GM21825 (cell line): Measurements from ENCODE around the gene FNDC3B.
"Not testable (repeated sequence)": the region's sequence is repeated elsewhere in the genome, so short reads cannot be mapped to it uniquely, and the experiment has no call there.

Source experiments
- ATAC-seq: cut with Tn5 transposase; IDR thresholded peaks from one replicate; pipeline ENCODE4 v1.9.1; 2021; ENCODE audit warnings: mild to moderate bottlenecking, moderate library complexity; ENCODE audit not compliant: unreplicated experiment

The FNDC3B gene

DNA sequence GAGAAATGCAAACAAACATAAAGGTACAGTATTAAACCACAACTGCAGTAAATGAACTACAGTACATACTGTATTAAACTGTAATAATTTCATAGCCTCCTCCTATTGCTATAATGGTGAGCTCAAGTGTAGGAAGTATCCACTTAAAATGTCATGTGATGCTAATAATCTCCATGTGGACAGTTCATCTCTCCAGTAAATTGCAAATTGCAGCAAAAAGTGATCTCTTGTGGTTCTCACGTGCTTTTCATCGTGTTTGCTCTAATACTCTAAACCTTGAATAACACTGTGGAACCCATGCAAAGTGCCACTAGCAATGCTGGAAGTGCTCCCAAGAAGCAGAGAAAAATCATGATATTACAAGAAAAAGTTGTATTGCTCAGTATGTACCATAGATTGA lies 9.2 kb upstream of the FNDC3B start:
- no peak for ATAC-seq

DNA sequence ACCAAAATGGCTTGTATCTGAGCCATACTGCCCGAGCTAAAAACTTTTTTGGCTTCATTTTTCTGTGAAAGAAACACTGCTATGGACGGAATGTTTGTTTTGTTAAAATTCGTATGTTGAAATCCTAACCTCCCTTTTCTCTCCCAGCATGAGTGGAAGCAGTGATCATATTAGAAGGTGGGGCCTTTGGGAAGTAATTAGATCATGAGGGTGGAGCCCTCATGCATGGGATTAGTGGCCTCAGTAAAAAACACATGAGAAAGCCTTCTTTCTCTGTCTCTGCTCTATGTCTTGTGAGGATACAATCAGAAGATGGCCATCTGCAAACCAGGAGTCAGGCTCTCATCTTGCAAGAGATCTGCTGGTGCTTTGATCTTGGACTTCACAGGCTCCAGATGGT lies 7.4 kb upstream of the FNDC3B start:
- no peak for ATAC-seq

DNA sequence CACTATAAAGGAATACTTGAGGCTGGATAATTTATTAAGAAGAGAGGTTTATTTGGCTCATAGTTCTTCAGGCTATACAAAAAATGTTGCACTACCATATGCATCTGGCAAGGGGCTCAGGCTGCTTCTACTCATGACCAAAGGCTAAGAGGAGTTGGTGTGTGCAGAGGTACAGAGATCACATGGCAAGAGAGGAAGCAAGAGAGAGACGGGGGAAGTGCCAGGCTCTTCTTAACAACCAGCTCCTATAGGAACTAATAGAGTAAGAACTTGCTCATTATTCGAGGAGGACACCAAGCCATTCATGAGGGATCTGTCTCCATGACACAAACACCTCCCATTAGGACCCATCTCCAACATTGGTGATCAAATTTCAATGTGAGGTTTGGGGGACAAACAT lies 6.0 kb upstream of the FNDC3B start:
- no peak for ATAC-seq

DNA sequence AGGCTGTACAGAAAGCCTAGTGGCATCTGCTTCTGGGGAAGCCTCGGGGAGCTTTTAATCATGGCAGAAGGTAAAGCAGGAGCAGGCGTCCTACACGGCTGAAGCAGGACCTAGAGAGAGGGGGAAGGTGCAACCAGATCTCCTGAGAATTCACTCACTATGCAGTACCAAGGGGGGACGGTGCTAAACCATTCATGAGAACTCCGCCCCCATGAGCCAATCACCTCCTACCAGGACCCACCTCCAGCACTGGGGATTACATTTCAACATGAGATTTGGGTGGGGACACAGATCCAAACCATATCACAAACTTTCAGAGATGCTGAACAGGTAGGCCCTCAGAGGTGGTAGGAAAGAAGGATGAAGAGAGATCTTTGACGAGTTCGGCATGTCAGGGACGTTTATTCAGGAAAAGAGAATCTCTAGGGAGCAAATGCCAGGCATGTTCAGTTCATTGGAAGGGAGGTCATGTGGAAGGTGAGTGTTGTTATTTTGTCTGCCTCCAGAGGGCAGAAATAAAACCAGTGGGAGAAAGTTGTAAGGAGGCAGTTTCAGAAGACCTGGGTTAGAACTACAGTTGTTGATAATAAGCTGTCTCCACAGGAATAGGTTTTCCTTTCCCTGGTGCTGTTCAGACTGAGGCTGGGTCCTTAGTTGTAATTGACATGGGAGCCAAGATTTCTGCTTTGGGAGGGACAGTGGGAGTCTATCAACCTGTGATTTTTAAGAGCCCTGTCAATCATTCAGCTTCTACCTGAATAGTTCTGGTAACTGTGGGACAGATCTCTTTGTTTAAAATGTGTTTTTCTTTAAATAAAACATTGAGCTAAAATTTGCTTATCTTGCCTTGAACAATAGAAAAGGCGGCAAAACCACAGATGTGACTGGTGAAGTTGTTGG lies 4.3 kb upstream of the FNDC3B start:
- ATAC-seq: no peak

DNA sequence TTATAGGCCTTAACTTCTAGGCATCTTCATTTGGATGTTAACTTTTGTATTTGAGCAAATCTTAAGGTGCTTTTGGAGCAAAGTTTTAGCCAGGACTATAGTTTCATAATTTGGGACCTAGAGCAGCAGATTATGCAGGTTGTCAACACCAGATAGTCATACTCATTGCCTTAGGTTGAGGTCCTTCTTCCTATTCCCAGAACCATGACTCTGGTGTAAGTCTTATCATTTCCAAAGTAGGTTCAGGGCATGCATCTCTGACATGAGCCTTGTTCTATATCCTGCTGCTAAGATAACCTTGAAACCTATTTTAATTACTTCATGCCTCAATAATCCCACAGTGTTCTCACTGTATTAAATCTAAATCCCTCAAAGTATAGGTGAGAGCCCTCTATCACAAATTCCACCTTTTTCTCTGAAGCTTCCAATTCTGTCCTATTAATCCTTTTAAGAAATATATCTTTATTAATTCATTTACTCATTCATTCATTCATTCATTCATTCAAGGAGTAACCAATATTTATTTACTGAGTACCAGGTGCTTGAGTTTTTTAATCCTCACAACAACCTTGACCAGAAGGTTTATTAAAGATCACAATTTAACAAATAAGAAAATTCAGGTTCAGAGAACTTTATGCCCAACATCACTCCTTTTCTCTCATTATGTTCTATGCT lies 2.7 kb upstream of the FNDC3B start:
- ATAC-seq: no peak

DNA sequence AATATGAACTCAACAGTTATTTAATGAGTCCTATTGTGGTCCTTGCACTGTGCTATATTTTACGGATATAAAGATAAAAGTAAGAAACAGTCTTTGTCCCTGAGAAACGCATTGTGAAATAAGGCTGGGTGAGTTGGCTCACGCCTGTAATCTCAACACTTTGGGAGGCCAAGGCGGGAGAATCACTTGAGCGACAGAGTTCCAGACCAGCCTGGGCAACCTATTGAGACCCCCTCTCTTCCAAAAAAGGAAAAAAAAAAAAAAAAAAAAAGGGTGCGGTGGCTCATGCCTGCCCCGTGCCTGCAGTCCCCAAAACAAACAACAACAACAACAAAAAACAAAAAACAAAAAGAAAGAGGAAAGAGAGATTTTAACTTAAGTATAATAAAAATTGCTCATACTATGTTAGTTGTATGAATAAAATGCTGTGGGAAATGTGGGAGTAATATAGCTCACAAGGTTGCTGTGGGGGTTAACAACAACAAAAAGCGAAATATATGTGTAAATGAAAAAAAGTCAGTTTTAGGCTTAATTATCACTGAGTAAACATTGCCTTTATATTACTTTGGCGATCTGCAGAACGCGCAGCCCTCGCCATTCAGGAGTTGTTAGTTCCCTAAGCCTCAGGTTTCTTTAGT lies 461 bp upstream of the FNDC3B start:
- no peak for ATAC-seq

DNA sequence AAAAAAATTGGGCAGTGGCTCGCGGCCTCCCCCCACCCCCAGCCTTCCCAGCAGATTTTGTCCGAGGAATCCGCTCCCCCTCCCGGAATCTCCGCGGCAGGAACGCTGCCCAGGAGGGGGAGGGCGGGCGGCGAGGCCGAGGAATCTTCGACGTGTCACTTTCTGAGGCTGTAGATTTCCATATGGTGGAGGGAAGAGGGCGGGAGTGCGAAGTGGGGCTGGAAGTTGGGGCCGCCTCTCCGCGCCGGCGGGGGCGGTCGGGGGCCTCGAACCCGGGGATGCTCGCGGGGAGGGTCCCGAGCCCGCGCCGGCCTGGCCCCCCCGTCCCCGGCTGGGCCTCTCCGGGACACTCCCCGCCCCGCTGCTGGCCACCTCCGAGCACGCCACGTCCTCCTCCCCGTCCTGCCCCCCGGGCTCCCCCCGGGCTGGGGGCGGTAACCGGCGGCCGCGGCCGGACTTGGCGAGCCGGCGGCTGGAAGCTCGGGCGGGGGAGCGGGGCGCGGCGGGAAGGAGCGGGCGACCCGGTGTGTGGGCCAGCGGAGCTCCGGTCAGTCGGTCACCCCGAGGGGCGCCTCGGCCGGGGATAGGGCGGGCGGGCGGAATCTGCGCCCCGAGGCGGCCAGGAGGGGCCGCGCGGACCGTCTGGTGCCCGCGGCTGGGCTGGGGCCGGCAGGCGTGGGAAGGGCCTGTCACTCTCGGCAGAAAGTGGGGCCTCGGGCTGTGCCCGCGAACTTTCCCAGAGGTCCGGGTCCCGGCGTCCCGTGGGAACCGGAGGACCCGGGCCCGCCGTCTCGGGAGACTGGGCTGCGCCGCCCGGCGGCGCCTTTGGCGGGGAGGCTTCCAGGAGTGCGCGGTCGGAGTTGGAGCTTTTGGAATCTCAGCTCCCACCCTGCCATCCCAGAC lies 951 bp downstream of the FNDC3B start:
- ATAC-seq: peak; percentile 28

DNA sequence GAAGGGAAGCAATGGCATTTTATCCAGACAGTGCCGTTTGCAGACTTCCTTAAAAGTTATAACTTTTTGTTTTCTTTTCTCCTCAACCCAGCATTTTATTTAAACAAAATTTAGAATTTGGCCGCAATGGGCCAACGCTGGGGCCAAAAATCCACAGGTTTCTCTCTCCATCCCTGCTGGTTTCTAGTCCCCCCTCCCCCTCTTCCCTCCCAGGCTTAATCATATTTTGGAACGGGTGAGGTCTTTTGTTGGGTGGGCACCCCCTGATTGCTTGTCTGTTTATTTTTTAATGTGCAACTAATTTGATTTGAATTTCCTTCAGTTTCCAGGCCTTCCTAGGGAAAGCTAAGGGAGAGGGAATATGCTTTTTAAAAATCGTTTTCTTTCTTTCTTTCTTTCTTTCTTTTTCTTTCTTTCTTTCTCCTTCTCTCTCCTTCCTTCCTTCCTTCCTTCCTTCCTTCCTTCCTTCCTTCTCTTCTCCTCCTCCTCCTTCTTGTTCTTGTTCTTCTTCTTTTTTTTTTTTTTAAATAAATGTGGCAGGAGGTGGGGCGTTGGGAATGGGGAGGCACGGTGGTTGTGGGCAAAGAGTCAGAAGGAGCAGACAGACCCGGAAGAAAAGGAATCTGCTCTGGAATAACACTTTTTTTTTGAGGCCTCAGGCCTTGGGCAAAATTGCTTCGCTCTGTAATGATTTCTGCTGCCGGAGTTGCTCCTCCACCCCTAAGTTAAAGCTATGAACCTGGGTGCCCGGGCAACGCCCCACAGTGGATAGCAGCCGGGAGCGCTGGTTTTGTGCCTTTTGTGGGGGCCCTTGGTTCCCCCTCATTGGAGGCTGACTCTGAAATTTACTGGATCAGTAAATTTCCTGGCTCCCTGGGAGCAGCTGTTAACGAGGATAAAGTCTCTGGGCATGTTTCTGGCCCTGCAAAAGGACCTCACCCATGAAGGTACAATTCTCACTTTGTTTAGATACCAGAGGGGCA lies 1.9 kb downstream of the FNDC3B start:
- ATAC-seq: no peak

DNA sequence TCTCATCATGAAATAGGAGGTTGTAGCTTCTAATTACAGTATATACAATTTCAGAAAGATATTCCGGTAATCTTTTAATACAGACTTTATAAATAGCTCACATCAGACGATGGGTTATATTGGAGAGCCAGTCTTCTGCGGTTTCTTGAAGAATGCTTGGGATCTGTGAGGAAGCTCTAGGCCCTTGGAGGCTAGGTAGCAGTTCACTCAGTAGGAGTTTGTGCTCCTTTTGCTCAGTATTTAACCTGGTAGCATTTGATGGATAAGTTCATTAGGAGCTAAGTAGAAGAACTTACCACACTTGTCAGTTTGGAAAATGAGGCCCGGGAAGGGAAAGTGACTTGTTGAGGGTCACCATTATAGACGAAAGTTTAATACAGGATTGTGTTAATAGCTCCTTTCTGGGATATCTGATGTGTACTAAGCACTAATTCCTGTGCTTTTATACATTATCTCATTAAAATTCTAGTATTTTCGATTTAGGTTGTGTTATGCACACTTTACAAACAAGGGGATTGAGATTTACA lies 2.8 kb downstream of the FNDC3B start:
- no peak for ATAC-seq

DNA sequence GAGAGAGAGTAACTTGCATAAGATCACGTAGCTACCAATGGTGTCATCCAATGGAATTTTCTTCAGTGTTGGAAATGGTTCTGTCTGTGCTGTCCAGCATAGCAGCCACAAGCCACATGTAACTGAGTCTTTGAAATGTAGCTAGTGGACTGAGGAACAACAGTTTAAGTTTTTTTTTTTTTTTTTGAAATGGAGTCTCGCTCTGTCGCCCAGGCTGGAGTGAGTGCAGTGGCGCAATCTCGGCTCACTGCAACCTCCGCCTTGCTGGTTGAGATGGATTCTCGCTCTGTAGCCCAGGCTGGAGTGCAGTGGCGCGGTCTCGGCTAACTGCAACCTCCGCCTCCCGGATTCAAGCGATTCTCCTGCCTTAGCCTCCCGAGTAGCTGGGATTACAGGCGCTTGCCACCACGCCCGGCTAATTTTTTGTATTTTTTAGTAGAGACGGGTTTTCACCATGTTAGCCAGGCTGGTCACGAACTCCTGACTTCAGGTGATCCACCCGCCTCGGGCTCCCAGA lies 3.3 kb downstream of the FNDC3B start:
- not testable (repeated sequence) for ATAC-seq

DNA sequence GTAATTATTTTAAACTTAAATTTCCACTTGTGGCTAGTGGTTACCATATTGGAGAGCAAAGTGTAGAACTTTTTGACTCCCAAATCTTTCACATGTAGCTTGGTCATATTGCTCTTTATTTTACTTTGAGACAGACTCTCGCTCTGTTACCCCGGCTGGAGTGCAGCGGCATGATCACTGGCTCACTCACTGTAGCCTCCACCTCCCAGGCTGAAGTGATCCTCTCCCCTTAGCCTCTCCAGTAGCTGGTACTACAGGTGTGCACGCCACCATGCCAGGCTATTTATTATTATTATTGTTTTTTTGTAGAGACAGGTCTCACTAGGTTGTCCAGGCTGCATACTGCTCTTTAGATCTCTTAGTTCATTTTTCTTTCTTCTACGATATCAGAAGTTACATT lies 3.9 kb downstream of the FNDC3B start:
- no peak for ATAC-seq

DNA sequence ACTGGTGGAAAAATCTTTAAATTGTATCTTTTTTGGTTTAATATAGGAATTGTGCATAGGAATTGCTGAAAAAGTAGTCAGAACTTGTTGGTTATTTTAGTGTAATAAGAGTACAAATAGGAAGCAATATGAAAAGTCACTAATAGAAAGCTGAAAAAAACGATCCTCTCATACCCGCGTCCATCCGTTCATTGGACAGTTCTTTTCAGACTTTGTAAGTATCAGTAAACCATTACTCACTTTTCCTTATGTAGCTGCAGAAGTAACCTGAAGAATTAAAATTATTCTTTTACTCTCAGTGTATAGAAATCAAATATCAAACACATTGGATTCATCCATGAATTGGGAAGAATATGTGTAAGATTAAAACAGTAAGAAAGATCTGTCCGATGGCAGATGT lies 4.4 kb downstream of the FNDC3B start:
- no peak for ATAC-seq

DNA sequence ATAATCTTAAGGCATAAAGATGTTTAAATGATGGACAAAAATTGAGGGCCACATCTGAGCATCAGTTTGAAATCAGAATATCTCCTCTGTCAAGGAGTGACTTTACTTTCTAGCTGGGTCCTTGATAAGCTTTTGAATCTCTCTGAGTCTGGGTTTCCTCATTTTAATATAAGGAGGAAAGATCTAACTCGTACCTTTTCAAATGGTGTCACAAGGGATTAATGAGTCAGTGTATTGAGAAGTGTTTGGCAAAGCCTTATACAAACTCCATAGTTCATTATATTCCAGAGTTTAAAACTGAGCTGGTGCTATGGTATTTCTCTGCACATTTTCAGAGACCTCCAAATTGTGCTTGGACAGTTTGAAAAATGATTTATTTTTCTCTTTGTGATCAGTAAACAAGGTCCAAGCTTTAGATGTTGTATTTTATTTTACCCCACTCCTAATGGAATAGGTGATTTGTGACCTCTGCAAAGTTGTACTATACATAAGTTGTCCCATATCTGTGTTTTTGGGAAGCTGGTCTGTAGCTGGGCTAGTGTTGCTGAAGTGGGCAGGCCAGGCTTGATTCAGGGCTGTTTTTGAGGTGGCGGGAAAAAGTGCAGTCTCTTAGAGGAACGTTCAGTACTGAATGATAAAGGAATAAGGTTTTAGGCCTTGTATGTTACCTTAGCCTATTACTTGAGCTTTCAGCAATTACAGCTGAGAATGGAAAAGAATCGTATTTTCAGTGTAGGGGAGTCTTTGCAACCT lies 5.6 kb downstream of the FNDC3B start:
- no peak for ATAC-seq

DNA sequence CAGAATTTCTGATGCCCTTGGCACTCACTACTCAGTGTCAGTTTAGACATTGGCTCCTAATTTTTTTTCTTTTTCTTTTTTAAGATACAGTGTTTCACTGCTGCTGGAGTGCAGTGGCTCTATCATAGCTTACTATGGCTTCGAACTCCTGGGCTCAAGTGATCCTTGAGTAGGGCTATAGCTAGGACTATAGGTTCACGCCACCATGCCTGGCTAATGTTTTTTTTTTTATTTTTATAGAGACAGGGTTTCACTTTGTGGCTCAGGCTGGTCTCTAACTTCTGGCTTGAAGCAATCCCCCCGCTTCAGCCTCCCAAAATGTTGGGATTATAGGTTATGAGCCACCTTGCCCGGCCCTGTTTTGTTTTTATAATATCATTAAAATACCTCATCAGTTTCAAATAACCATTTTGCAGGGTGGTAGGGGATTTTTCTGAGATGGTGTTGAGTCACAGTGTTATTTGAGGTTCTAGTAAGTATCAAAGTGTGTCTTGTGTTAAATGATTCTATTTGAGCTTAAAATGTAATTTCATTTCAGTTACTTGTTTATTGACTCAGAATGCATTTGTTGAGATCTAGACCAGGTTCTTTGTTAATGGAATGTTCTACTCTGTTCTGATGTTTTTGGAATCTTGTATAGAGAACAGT lies 7.0 kb downstream of the FNDC3B start:
- no peak for ATAC-seq

DNA sequence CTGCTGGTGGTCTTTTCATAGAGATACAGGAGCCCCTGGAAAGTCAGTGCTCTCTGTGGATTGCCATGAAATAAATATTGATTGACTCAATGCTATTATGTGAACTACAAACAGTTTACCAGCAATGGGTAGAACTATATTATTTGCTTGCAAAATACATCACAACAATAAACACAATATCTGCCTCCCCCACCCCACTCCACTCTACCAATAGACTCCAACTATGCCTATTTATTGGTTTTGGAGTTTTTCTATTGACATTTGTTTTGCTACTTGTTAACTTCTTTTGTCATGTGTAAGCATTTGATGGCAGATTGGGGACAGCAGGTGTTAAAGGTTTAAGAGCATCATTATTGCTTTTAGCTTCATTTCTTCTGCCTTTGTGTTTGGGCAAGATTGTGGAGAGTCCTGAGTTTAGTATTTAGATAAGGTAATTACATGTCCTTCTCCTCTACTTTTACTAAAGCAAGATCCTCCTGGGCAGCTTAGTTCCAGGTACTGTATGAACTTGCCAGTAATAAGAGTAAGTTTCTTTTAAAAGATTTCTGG lies 8.3 kb downstream of the FNDC3B start:
- ATAC-seq: no peak

DNA sequence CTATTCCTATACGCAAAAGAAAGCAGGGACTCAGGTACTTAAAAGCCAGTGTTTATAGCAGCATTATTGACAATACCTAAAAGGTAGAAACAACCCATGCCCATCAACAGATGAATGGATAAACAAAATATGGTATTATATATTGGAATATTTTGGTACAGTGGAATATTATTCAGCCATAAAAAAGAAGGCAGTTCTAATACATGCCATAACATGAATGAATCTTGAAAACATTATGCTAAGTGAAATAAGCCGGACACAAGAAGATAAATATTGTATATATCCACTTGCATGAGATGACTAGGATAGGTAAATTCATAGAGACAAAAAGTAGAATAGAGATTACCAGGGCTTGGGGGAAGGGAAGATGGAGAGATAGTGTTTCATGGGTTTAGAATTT lies 9.2 kb downstream of the FNDC3B start:
- ATAC-seq: no peak

DNA sequence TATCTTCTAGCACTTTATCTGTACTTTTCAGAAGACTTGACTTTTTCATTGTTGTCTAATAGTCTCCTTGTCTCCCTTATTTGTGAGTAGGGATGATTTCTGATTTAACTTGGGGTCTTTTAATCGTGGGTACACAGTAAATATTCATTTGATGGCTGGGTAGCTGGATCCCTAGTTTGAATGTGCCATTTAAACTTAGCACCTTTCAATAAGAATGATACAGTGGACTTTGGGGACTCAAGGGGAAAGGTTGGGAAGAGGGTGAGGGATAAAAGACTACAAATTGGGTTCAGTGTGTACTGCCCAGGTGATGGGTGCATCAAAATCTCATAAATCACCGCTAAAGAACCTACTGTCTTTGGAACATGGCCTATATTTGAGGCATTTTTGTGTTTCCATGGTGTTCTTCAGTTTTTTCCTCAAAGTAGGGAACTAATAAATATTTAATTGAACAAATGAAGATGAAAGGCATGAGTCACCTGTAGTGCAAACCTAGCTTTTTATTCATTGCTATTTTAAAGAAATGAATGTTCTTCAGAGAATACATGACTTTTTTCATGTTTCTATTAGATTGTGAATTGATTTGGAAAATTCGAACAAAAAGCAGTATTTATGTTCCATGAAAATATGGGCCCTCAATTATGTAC lies 12.1 kb downstream of the FNDC3B start:
- no peak for ATAC-seq
